HG03103 (cell line): ENCODE data around the gene CREB1.

Source experiments
- ATAC-seq: cut with Tn5 transposase; IDR thresholded peaks from one replicate; pipeline ENCODE4 v1.9.1; 2021; ENCODE audit warnings: low read depth; ENCODE audit not compliant: unreplicated experiment

The CREB1 gene

DNA sequence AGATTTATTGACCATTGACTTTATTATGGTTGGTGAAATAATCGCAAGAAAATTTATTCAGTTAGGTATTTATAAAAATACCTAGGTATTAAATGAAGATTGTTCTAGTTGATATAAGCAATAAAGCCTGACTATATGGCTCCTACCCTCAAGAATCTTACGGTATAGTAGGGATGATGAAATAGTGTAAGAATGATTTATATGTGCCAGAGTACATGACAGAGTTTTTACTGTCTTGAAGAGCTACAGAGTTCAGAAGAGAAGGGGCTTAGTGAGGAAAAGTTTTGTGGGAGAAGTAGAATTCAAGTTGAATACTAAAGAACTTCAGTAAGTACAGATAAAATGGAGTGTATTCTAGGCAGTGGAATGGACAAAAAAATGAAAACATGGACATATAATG, 9.7 kb downstream of the CREB1 start:
- ATAC-seq: no peak

DNA sequence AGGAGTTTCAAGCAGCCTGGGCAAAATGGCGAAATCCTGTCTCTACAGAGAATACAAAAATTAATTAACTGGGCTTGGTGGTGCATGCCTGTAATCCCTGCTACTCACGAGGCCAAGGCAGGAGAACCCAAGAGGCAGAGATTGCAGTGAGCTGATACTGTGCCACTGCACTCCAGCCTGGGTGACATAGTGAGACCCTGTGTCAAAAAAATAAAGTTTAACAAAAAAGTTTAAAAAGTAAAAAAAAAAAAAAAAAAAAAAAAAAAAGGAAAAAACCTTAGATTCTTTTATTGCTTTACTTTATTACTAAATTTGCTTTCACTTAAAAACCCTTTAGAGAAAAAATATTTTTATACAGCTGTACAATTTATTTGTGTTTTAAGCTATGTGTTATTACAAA, 10.7 kb downstream of the CREB1 start:
- no peak for ATAC-seq

DNA sequence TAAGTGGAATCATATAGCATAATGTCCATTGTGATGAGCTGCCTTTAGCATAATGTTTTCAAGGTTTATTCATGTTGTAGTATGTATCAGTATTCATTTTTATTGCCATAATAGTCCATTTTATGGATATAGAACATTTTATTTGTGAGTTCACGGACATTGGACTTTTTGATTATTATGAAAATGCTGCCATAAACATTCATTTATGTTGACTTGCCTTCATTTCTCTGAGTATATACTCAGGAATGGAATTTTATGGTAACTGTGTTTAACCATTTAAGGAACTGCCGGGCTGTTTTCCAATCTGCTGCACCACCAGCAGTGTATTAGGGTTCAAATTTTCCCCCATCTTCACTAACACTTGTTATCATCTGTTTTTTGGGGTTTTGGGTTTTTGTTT, 12.2 kb downstream of the CREB1 start:
- no peak for ATAC-seq

DNA sequence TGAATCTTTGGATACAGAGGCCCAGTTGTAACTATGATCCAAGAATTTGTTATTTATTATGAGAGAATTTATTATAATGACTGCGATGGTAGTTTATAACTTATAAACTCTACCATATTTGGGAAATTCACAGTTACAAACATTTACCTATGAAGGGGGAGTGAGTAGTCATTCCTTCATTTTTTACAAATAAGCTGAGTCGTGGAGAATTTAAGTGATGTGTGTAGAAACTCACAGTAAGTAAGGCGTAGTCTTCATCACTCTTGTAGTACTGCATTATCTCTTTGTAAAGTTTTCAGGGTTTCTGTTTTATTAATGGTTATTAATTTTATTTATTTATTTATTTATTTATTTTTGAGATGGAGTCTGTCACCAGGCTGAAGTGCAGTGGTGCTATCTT, 13.5 kb downstream of the CREB1 start:
- ATAC-seq: no peak

DNA sequence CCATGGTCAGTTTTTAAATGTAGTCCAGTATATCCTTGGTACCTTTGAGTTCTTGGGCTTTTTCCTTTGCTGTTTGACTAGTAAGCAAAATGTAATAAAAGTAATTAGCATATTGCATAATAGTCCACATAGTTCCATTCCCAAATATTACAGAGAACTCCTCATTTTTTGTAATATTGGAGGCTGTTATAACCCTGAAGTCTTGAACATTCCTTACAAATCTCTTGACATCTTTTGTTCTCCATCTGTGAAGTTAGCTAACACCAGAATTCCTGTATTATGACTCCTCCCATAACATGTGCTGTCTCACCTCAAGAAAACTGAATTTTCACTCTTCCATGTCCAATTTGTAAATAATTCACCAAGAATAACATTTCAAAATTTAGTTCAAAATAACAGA, 17.1 kb downstream of the CREB1 start:
- no peak for ATAC-seq

DNA sequence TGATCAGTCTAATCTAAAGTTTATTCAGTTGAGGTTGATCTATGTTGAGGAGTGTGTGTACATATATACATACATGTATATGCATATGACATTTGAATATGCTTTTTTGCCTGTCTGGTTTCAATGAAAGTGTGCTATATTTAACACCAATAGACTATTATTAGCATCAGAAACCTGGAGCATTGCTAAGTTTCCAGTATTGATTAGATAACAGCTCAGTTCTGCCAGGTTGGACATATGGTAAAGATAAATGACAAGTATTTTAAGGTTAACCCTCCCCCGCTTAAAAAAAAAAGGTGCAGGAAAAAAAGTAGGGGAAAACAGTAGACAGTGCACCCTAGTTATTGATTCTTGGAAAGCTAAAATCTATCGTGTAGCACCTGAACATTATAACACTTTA, 19.4 kb downstream of the CREB1 start:
- ATAC-seq: no peak

DNA sequence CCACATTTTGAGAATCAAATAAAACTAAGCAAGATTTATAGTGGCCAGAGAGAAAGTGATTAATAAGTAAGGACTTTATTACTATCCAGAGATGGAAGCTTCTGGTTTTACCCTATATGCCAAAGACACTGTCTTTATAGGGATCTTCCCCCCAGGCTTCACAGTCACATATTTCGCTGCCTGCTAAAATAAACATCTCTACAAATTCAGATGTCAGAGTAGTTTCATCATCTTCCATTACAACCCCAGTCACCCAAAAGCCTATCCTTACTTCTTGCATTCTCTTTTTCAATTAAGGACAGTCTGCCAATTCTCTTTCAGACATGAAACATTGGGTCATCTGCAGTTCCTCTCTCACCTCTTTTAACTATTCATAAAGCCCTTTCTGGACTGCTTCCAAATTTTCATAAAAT, 28.3 kb downstream of the CREB1 start:
- no peak for ATAC-seq

DNA sequence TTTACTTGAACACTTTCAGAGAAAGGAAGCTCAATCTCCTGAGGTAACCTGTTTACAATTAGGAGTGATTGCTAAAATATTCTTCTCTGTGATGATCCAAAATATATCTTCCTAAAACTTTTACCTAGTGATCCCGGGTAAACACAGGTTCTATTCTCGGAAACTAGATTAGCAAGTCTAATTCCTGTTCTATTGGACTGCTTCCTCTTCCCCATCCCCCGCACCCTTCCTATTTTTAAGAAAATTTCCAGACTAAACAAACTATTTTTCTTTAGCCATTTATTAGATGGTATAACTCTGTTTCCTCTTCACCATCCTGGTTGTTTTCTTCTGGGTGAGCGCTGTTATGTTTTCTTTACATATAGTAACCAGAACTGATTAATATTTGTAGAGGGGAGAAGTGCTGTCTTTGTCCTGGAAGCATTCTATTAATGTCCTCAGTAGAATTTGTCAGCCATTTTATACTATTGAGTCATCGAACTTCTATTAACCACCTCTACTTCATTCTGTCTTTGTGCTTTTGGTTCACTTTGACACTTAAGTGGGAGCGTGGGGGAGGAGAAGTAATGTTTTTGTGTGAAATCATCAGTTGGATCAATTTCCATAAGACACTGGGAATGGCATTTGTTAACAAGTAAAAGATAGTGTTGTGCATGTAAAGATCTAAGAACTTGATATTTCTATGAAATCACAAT, 31.8 kb downstream of the CREB1 start:
- no peak for ATAC-seq

DNA sequence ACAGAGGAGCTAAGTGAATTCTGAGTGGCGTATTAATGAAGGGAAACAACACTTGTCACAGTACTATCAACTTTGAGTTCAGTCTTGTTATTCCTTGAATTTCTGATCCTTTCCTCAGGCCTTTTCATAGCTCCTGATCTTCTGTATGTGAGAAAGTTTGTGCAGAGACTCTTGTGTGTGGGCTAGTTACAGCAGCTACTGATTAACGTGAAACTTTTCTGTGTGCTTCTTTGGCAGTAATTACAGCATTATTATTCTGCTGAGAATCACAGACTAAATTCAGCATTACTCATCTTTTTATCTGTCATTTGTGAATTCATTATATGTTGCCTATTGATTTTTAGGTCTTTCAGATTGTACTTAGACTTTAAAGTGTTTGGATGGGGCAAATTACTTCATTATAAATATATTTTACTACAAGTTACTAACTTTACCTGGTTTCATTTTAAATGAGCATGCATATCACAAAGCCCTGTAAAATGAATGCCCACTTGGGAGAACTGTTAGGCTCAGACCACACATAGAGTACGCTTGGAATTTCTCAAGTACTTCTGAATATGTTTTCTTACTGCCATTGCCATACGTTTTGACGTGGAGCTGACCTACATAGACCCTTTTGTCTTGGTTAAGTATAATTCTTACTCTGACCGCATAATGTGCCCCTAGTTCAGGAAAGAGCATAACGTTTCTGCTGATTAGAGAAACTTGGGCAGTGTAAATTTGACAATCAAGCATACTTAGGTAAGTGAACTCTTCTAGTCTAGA, 36.2 kb downstream of the CREB1 start:
- no peak for ATAC-seq

DNA sequence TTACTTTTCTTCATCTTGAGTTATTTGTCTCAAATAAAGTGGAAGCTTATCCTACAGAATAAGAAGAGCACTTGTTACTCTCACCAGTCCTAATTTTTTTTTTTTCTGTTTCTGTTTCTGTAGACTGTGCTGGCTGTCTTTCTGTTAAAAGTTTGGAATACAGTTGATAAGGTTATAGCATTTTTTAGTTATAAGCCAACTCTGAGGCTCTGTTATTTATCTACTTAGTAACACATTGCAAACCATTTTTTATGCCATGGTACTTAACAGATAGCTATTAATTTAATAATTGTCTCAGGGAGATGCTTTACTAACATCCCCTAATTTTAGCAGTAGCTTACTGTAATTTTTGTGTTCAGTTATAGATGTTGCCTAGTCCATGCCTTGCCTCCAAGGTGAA, 37.9 kb downstream of the CREB1 start:
- no peak for ATAC-seq

DNA sequence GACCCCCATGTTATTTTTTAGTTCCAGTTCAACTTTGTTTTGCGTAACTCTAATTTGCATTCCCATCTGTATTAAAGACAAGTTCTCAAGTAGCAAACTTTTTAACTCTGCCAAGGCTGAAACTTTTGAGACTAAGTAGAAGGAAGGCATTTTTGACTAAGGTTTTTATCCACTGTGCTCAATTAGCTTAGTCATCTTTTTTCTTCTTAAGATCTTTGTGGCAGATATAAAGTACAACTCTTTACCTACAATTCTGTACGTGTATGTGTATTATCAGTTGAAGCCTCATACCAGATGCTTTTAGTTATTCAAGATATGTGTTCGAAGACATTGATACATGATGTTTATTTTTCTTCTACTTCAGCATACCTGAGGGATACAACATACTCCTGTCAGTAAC, 41.6 kb downstream of the CREB1 start:
- ATAC-seq: no peak

DNA sequence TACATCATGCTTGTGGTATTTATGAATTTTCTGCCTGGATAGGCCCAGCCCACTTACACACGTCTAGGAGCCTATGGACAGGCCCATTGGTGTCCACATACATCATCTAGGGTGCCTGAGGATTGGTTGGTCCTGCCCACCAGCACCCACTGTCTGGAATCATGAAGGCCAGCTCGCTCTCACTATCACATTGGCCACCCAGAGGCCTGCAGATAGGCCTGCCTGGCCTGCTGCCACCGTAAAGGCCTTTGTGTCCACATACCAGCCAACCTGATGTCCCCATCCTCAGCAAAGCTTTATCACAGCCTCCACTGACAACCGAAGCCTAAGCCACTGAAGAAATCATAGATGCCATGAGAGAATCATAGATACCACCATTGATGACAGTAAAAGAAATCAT, 55.2 kb downstream of the CREB1 start:
- ATAC-seq: no peak

DNA sequence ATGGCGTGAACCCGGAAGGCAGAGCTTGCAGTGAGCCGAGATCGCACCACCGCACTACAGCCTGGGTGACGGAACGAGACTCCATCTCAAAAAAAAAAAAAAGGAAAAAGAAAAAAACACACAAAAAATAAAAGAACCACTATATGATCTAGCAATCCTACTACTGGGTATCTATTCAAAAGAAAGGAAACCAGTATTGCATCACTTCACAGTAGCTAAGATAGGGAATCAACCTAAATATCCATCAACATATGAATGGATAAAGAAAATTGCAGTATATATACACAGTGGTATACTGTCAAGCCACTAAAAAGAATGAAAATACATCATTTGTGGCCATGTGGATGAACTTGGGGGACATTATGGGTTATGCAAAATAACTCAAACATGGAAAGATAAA, 57.5 kb downstream of the CREB1 start:
- ATAC-seq: no peak

DNA sequence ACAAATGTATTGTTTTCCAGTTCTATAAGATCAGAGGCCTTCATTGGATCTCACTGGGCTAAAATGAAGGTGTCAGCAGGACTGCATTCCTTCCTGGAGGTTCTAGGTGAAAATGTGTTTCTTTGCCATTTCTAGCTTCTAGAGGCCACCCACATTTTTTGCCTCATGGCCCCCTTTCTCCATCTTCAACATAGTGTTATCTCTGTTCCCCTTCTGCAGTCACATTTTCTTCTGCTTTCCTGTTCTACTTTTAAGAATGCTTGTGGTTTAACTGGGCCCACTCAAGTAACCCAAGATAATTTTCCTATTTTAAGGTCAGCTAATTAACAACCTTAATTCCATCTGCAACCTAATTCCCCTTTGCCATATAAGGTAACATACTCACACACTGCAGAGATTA, 59.4 kb downstream of the CREB1 start:
- ATAC-seq: no peak

DNA sequence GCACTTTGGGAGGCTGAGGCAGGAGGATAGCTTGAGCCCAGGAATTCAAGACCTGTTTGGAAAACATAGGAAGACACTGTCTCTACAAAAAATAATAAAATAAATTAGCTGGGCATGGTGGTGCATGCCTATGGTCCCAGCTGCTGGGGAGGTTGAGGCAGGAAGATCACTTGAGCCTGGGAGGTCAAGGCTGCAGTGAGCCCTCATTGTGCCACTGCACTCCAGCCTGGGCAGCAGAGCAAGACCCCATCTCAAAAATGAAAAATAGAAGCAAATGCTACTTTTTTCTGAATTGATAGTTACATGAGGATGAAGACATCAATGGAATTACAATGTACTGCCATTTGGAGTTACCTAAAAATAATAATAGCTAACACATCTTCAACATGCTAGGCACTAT, 63.5 kb downstream of the CREB1 start:
- no peak for ATAC-seq

DNA sequence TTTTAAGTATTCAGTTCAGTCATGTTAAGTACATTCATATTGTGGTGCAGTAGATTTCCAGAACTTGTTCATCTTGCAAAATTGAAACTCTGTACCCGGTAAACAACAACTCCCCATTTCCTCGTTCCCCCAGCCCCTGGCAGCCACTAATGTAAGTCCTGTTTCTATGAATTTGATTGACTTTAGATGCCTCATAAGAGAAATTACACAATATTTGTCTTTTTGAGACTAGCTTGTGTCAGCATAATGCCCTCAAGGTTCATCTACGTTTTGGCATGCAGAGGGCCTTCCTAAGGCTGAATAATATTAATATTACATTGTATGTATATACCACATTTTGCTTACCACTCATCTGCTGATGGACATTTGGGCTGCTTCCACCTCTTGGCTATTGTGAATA, 64.5 kb downstream of the CREB1 start:
- ATAC-seq: no peak

DNA sequence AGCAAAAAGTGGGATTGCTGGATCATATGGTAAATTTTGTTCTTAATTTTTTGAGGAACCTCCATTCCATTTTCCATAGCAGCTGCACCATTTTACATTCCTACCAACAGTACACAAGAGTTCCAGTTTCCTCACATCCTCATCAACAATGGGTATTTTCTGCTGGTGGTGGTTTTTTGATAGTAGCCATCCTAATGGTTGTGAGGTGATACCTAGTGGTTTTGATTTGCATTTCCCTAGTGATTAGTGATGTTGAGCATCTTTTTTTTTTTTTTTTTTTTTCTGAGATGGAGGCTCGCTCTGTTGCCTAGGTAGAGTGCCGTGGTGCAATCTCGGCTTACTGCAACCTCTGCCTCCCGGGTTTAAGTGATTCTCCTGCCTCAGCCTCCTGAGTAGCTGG, 65.0 kb downstream of the CREB1 start:
- ATAC-seq: no peak

DNA sequence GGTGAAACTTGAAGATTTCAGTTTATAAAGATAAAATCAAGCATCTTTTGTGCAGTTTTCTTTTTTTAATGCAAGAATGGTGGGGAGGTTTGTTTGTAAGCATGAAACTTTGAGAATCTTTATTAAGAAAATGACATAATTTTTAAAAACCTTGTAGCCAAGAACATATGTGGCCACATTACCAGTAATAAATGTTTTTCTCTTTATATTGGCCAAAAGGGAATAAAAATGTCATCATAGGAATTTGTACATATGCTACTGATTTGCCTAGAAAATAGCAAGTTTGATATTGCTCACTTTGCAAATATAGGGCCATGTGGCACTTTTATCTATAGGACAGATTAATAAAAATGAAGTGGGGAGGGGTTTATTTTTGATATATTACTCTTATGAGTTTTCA, 69.9 kb downstream of the CREB1 start:
- no peak for ATAC-seq

DNA sequence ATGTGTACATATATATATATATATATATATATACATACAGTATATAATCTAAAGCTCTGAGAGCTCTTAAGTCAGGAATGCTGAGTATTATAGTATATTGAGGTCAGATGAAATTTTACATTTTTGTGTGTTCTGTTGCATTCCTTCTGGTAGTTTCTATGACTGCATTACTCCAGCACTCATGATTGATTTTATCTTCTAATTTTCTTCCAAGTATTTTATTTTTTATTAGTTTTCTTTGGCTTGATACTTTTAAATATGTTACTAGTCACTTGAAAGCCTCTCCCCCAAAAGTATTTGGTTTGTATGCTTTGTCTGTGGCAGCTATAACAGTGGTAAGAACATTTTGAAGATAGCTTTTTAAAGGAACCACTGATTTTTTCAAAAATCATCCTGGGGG, 70.5 kb downstream of the CREB1 start:
- no peak for ATAC-seq

DNA sequence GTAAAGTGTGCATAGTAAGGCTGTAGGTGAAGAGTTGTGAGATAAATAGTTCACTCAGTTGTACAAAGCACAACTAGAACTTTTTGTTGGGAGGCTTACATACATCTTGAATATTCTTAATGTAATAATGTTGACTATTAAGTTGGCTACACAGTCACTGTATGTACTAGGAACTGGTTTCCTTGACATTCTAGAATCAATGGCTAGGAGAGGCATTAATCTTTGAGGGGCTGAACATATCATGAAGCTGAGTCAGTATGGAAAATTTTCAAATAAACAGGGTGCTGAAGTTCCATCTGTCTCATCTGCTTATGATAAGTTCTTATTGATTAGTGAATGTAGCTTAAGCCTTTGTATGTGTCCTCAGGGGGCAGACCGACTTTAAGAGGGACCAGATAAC, 72.0 kb downstream of the CREB1 start:
- ATAC-seq: no peak

DNA sequence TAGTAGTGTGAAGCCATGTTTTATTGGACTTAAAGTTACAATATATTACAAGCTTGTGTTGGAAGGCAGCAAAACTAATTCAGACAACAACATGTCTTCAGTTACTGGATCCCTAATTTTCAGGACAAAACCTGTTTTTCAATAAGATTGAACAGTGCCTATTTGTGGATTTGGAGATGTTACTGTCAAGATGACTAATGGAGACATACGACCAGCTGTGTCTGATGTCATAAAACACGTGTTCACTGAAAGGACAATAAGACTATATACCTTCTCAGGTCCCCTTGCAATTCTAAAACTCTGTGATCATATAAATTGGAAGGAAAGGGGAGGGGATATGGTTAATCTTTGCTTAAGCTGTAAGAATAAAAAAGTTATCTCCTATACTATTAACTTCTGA, 73.7 kb downstream of the CREB1 start:
- ATAC-seq: no peak

DNA sequence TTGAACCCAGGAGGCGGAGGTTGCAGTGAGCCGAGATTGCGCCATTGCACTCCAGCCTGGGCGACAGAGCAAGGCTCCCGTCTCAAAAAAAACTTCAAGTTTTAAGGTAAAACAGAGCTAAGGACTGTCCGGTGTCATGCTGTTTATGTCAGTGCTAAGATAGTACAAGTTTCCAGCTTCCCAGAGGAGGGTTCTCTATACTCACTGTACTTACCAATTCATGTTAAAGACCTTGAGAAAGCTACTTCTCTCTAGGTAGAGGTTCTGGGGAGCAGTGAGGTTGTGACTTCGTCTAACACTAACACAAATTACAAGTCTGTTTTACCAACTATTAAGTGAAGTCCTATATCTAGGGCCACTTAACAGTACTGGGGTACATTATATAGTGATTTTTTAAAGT, 76.6 kb downstream of the CREB1 start:
- no peak for ATAC-seq
